GM21825 (cell line): ENCODE measurements around the gene ARHGEF26.

ENCODE experiments used
- ATAC-seq: cut with Tn5 transposase; IDR thresholded peaks from one replicate; pipeline ENCODE4 v1.9.1; 2021; ENCODE audit warnings: mild to moderate bottlenecking, moderate library complexity; ENCODE audit not compliant: unreplicated experiment

ARHGEF26 gene

GRCh38 chr3:154195620-154196356 is 74.6 kb downstream of the ARHGEF26 start:
- ATAC-seq, result no peak

GRCh38 chr3:154197751-154198150 is 76.6 kb downstream of the ARHGEF26 start:
- no peak for ATAC-seq

- ATAC-seq, result no peak
Observed at GRCh38 chr3:154209499-154209898, 88.3 kb downstream of the ARHGEF26 start.

GRCh38 chr3:154210986-154211385 is 89.8 kb downstream of the ARHGEF26 start:
- no peak for ATAC-seq

GRCh38 chr3:154214306-154214705 is 93.1 kb downstream of the ARHGEF26 start:
- no peak for ATAC-seq

GRCh38 chr3:154217671-154218070 is 96.5 kb downstream of the ARHGEF26 start:
- ATAC-seq, result no peak

- no peak for ATAC-seq
Observed at GRCh38 chr3:154218728-154219127, 97.5 kb downstream of the ARHGEF26 start.

- ATAC-seq, result no peak
Observed at GRCh38 chr3:154220462-154220861, 99.3 kb downstream of the ARHGEF26 start.

GRCh38 chr3:154223519-154223918 is 102.3 kb downstream of the ARHGEF26 start:
- ATAC-seq, result no peak

- ATAC-seq, result no peak
Observed at GRCh38 chr3:154224366-154224765, 103.2 kb downstream of the ARHGEF26 start.

GRCh38 chr3:154224866-154225265 is 103.7 kb downstream of the ARHGEF26 start:
- ATAC-seq, result no peak

- no peak for ATAC-seq
Observed at GRCh38 chr3:154225536-154225935, 104.3 kb downstream of the ARHGEF26 start.

GRCh38 chr3:154227531-154227930 is 106.3 kb downstream of the ARHGEF26 start:
- no peak for ATAC-seq

GRCh38 chr3:154228561-154229216 is 107.5 kb downstream of the ARHGEF26 start:
- ATAC-seq, result no peak

GRCh38 chr3:154229217-154229590 is 108.0 kb downstream of the ARHGEF26 start:
- ATAC-seq, result no peak

GRCh38 chr3:154235330-154235729 is 114.1 kb downstream of the ARHGEF26 start:
- ATAC-seq, result no peak

- ATAC-seq, result no peak
Observed at GRCh38 chr3:154236331-154236730, 115.1 kb downstream of the ARHGEF26 start.

GRCh38 chr3:154240235-154240634 is 119.0 kb downstream of the ARHGEF26 start:
- ATAC-seq, result no peak

- no peak for ATAC-seq
Observed at GRCh38 chr3:154241496-154241895, 120.3 kb downstream of the ARHGEF26 start.

- ATAC-seq, result no peak
Observed at GRCh38 chr3:154242766-154243165, 121.6 kb downstream of the ARHGEF26 start.

GRCh38 chr3:154243353-154243752 is 122.2 kb downstream of the ARHGEF26 start:
- ATAC-seq, result no peak

GRCh38 chr3:154244644-154245043 is 123.5 kb downstream of the ARHGEF26 start:
- ATAC-seq, result no peak
